SK-N-SH treated with all-trans-retinoic acid at 6 μM for 48 hours (cell line): Measurements from ENCODE around the gene ZSCAN22.

Experiments used
- ATAC-seq: fragments of 200-7000 bp; cut with Tn5 transposase; 3 replicates; pipeline ENCODE4 v1.9.1; 2020; ENCODE audit warnings: mild to moderate bottlenecking, moderate library complexity
- ARNTL ChIP-seq: fragments of 450-650 bp; formaldehyde crosslinking; IDR thresholded peaks from 2 replicates; pipeline ENCODE4 v1.5.0; 2020; ENCODE audit warnings: low read depth, mild to moderate bottlenecking, moderate library complexity, borderline replicate concordance
- BACH2 ChIP-seq: fragments of 250-450 bp; sonication (Bioruptor Pico); IDR thresholded peaks from 2 replicates; pipeline ENCODE4 v1.9.0; 2021; ENCODE audit warnings: mild to moderate bottlenecking, borderline replicate concordance
- CREB5 ChIP-seq: fragments of 250-450 bp; sonication (Bioruptor Pico); IDR thresholded peaks from 2 replicates; pipeline ENCODE4 v1.5.1; 2020; ENCODE audit warnings: low read depth, mild to moderate bottlenecking, moderate library complexity
- CSRNP3 ChIP-seq: fragments of 250-450 bp; sonication (Bioruptor Pico); IDR thresholded peaks from 2 replicates; pipeline ENCODE4 v1.5.1; 2021; ENCODE audit warnings: mild to moderate bottlenecking, moderate library complexity
- ESRRG ChIP-seq: fragments of 250-450 bp; sonication (Bioruptor Pico); IDR thresholded peaks from 2 replicates; pipeline ENCODE4 v1.6.1; 2021; ENCODE audit warnings: mild to moderate bottlenecking
- GLIS3 ChIP-seq: fragments of 250-450 bp; sonication (Bioruptor Pico); IDR thresholded peaks from 2 replicates; pipeline ENCODE4 v1.5.0; 2020; ENCODE audit warnings: mild to moderate bottlenecking, moderate library complexity
- PATZ1 ChIP-seq: fragments of 250-450 bp; sonication (Bioruptor Pico); IDR thresholded peaks from 2 replicates; pipeline ENCODE4 v1.8.0; 2020; ENCODE audit warnings: mild to moderate bottlenecking, moderate library complexity, borderline replicate concordance
- POU6F1 ChIP-seq: fragments of 250-450 bp; sonication (Bioruptor Pico); IDR thresholded peaks from 2 replicates; pipeline ENCODE4 v1.8.0; 2021; ENCODE audit warnings: low read depth, mild to moderate bottlenecking, moderate library complexity, borderline replicate concordance
- PPARA ChIP-seq: fragments of 250-450 bp; sonication (Bioruptor Pico); IDR thresholded peaks from 2 replicates; pipeline ENCODE4 v1.5.0; 2020; ENCODE audit warnings: mild to moderate bottlenecking, borderline replicate concordance
- RARB ChIP-seq: fragments of 250-450 bp; sonication (Bioruptor Pico); IDR thresholded peaks from 2 replicates; pipeline ENCODE4 v1.8.0; 2021; ENCODE audit warnings: mild to moderate bottlenecking, moderate library complexity
- SNAI2 ChIP-seq: fragments of 250-450 bp; sonication (Bioruptor Pico); IDR thresholded peaks from 2 replicates; pipeline ENCODE4 v1.5.0; 2020; ENCODE audit warnings: mild to moderate bottlenecking, moderate library complexity
- TOX ChIP-seq: fragments of 250-450 bp; sonication (Bioruptor Pico); IDR thresholded peaks from 2 replicates; pipeline ENCODE4 v1.8.0; 2021; ENCODE audit warnings: mild to moderate bottlenecking, moderate library complexity, borderline replicate concordance
- TSHZ2 ChIP-seq: fragments of 250-450 bp; sonication (Bioruptor Pico); IDR thresholded peaks from 2 replicates; pipeline ENCODE4 v1.5.0; 2020; ENCODE audit warnings: mild to moderate bottlenecking, moderate library complexity
- ZC3H10 ChIP-seq: fragments of 250-450 bp; sonication (Bioruptor Pico); IDR thresholded peaks from 2 replicates; pipeline ENCODE4 v1.5.1; 2021; ENCODE audit warnings: mild to moderate bottlenecking, moderate library complexity
- ZFP3 ChIP-seq: fragments of 250-450 bp; sonication (Bioruptor Pico); IDR thresholded peaks from 2 replicates; pipeline ENCODE4 v1.5.0; 2020; ENCODE audit warnings: mild to moderate bottlenecking, moderate library complexity
- ZFP30 ChIP-seq: fragments of 450-650 bp; formaldehyde crosslinking; IDR thresholded peaks from 2 replicates; pipeline ENCODE4 v1.5.0; 2022; ENCODE audit warnings: mild to moderate bottlenecking, moderate library complexity
- ZNF70 ChIP-seq: fragments of 450-650 bp; formaldehyde crosslinking; IDR thresholded peaks from 2 replicates; pipeline ENCODE4 v1.5.0; 2020; ENCODE audit warnings: mild to moderate bottlenecking, moderate library complexity
- ZNF8 ChIP-seq: fragments of 450-650 bp; formaldehyde crosslinking; IDR thresholded peaks from 2 replicates; pipeline ENCODE4 v1.5.0; 2020; ENCODE audit warnings: mild to moderate bottlenecking, moderate library complexity

Gene ZSCAN22

GRCh38 chr19:58317476-58318072 lies 9.2 kb upstream of the ZSCAN22 start (continued):
- TF ChIP-seq POU6F1 (CRISPR knock-in tag) (no peak), TOX (CRISPR knock-in tag) (no peak)

- no peak; the same call in 2 of the 3 replicates for ATAC-seq
- no peak for TF ChIP-seq GLIS3 (CRISPR knock-in tag)
- no peak for TF ChIP-seq PPARA (CRISPR knock-in tag)
- no peak for TF ChIP-seq BACH2
- no peak for TF ChIP-seq ZNF8 (CRISPR knock-in tag)
- TF ChIP-seq ZFP3 (CRISPR knock-in tag): no peak
These were observed 8.5 kb upstream of the ZSCAN22 start for GRCh38 chr19:58318297-58318696.

- TF ChIP-seq PATZ1 (CRISPR knock-in tag) (no peak), RARB (no peak), POU6F1 (CRISPR knock-in tag) (no peak), TSHZ2 (CRISPR knock-in tag) (no peak), ZC3H10 (no peak), ZFP30 (no peak), SNAI2 (no peak), ZNF70 (no peak), ARNTL (no peak), GLIS3 (CRISPR knock-in tag) (no peak)
- no peak for ATAC-seq
These were observed 7.6 kb upstream of the ZSCAN22 start for GRCh38 chr19:58319241-58319640.

GRCh38 chr19:58325311-58326022 lies 1.3 kb upstream of the ZSCAN22 start:
- ATAC-seq: no peak
- no peak for TF ChIP-seq CSRNP3 (CRISPR knock-in tag)
- no peak for TF ChIP-seq RARB
- TF ChIP-seq TSHZ2 (CRISPR knock-in tag): no peak
- TF ChIP-seq GLIS3 (CRISPR knock-in tag): no peak
- no peak for TF ChIP-seq ESRRG
- TF ChIP-seq ZC3H10: no peak
- no peak for TF ChIP-seq CREB5 (CRISPR knock-in tag)
- TF ChIP-seq TOX (CRISPR knock-in tag): no peak
- no peak for TF ChIP-seq POU6F1 (CRISPR knock-in tag)
